LNCaP clone FGC (cell line): ENCODE data around the gene ZNF211.

Source experiments
- DNase-seq: peaks from one replicate; pipeline ENCODE4 v3.0.0-alpha.2; 2011; ENCODE audit warnings: low read depth
- H3K4me3 ChIP-seq: 2 replicates; pipeline ENCODE4 v1.5.1; 2011; ENCODE audit warnings: mild to moderate bottlenecking, low read depth, low read length, control low read depth
- TF ChIP-seq, protein P1 (sequence below): IDR thresholded peaks from 2 replicates; pipeline ENCODE4 v1.5.1; 2012; ENCODE audit warnings: mild to moderate bottlenecking; ENCODE audit not compliant: control insufficient read depth, insufficient read depth; ENCODE audit errors: extremely low read depth

The ZNF211 gene

DNA sequence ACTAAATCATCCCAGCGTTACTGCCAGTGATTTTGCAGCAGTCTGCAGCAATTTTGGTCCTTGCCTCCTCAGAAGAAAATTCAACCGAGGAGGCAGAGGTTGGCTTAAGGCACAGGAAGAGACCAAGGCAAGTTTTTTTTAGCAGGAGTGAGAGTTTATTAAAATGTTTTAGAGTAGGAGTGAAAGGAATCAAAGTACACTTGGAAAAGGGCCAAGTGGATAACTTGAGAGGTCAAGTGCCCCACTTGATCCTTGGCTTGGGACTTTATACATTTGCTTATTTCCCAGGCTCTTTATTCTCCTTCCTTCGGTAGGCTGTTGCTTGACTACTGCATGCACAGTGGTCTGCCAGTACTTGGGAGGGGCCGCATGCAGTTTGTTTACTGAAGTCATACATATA lies 21.9 kb upstream of the ZNF211 start:
- no peak for DNase-seq
- TF ChIP-seq, protein P1, sequence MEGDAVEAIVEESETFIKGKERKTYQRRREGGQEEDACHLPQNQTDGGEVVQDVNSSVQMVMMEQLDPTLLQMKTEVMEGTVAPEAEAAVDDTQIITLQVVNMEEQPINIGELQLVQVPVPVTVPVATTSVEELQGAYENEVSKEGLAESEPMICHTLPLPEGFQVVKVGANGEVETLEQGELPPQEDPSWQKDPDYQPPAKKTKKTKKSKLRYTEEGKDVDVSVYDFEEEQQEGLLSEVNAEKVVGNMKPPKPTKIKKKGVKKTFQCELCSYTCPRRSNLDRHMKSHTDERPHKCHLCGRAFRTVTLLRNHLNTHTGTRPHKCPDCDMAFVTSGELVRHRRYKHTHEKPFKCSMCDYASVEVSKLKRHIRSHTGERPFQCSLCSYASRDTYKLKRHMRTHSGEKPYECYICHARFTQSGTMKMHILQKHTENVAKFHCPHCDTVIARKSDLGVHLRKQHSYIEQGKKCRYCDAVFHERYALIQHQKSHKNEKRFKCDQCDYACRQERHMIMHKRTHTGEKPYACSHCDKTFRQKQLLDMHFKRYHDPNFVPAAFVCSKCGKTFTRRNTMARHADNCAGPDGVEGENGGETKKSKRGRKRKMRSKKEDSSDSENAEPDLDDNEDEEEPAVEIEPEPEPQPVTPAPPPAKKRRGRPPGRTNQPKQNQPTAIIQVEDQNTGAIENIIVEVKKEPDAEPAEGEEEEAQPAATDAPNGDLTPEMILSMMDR = no peak
- H3K4me3 ChIP-seq = no peak overlapping the region

DNA sequence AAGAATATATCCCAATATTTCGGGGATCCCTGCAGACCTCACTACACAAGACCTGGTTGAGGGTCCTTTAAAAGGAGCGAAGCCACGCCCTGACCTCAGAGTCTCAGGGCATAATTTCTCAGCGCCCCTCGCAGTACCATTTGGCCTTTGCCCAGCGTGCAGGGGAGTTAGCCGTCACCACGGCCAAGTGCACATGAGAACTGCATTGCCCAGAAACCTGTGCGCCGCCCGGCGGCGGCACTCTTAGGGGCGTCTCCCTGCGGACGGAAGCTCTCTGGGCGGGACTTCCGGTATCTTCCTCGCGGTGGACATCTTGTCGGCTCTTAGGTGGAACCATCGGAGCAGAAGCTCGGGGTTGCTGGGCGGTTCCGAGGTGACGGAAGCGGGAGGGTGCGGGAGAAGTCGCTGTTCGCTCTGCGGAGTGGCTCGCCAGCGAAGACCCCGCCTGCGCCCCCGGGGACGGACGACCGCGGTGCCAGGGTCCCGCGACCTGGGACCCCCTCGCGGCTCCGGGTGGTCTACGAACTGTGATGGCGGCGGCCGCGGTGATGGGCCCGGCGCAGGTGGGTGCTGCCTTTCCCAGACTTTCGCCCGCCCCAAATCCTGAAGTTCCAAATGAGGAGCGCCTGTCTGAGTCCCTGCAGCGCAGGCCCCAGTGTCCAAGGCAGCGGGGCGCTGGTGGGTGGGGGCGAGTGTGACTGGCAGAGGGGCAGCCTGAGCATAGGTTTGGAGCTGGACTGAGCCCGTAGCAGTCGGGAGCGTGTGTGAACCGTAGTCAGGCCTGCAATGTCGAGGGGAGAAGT lies 18.8 kb upstream of the ZNF211 start, which contains the start of gene ZNF134:
Gene ZNF134, plus strand, starts transcription at position 302 of the 803 bp plus-strand sequence. CDS start 5,227 bp downstream, outside the sequence.
- TF ChIP-seq, protein P1 = no peak
- DNase-seq = peak; percentile 75
- peak within 1 kb of the TSS; percentile 89 for H3K4me3 ChIP-seq

DNA sequence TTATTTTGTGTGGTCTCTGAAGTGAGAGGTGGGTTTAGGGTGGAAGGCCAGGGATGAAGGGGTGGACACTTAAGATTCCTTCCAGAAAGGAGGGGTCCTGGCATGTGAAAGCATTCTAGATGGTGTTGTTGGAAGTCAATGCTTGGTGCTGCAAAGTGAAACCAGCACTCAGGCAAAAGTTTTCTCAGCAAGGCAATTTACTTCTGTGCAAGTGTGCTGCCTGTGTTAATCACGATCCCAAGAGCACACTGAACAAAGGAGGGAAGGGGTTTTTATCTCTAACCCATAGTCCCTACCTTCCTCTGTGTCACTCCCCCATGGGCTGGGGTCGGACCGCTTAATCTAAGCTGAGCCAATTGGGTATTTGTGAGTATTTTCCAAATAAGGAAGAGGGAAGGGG lies 17.6 kb upstream of the ZNF211 start:
- TF ChIP-seq, protein P1 = no peak

DNA sequence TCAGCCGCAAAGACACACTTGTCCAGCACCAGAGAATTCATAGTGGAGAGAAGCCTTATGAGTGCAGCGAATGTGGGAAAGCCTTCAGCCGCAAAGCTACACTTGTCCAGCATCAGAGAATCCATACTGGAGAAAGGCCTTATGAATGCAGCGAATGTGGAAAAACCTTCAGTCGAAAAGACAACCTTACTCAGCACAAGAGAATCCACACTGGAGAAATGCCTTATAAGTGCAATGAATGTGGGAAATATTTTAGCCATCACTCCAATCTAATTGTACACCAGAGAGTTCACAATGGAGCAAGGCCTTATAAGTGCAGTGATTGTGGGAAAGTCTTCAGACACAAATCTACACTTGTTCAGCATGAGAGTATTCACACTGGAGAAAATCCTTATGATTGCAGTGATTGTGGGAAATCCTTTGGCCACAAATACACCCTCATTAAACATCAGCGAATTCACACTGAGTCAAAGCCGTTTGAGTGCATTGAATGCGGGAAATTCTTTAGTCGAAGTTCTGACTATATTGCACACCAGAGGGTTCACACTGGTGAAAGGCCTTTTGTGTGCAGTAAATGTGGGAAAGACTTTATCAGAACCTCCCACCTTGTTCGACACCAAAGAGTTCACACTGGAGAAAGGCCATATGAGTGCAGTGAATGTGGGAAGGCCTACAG lies 12.2 kb upstream of the ZNF211 start:
- DNase-seq = no peak
- TF ChIP-seq, protein P1 = no peak
- no peak overlapping the region for H3K4me3 ChIP-seq

More for the DNA sequence above, 17.6 kb upstream of the ZNF211 start:
- peak overlapping the region; percentile 89 for H3K4me3 ChIP-seq
- DNase-seq = no peak

DNA sequence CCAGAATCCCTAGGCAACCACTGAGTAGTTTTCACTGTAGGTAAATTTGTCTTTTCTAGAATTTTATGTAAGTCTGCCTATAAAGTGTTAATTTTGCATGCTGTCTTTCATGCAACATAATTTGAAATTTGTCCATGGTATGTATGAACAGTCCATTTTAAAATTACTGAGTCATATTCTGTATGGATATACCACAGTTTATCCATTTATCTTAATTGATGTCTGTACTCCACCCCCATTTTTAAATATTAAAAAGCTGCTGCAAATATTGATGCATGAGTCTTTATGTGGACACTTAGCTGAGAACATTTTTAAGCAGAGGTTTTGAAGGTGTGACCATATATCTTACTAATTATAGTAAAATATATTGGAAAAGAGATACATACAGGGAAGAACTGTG lies 9.9 kb upstream of the ZNF211 start:
- DNase-seq = no peak
- no peak overlapping the region for H3K4me3 ChIP-seq
- TF ChIP-seq, protein P1 = no peak

DNA sequence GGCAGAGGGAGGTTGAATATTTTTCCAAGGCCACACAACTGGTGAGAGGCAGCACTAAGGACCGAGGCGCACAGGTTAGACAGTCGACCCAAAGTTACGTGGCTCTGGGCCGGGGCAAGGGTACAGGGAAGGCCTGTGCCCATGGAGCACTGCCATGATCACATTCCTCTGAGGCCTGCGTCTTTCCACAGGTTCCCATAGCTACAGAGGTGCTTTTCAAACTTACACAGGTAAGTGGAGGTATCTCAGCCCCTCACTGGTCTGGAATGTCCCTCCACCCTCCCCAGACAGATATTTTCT lies 814 bp downstream of the ZNF211 start:
- TF ChIP-seq, protein P1 = no peak
- H3K4me3 ChIP-seq = peak overlapping the region; percentile 85
- DNase-seq = no peak
